A673 (cell line): ENCODE results near the gene SYNE1. TPM values are rescaled to one million over a fixed set of nuclear protein-coding genes. Genes with fewer than 3 reads are reported as not detected.

ENCODE experiments used
- BruUV-seq: library from RNA; stranded (reverse); fragments of 400-500 nt; replicated peaks from 2 replicates; lab custom pipeline; 2021; lab: Mats Ljungman, UMichigan
- CTCF ChIA-PET: fragments of 300-600 bp; sonication (Branson Sonifier 250); formaldehyde crosslinking; loops from one replicate; lab custom pipeline; 2022; ENCODE audit warnings: antibody characterized with exemption; lab: Charles Lee
- POLR2A ChIA-PET: fragments of 300-600 bp; sonication (Branson Sonifier 250); formaldehyde crosslinking; loops from one replicate; lab custom pipeline; 2022; ENCODE audit warnings: antibody characterized with exemption; ENCODE audit not compliant: low non-redundant PET; lab: Charles Lee
- DNase-seq: peaks from one replicate; pipeline ENCODE4 v3.0.0-alpha.2; 2015; ENCODE audit warnings: low spot score
- H3K27ac ChIP-seq: fragments of 200-600 bp; sonication (generic); 2 replicates; pipeline ENCODE4 v1.5.1; 2016; ENCODE audit warnings: mixed run types, low read depth, mild to moderate bottlenecking, mixed read lengths, antibody characterized with exemption, low read length; ENCODE audit not compliant: poor library complexity, severe bottlenecking
- H3K27me3 ChIP-seq: fragments of 200-600 bp; sonication (generic); replicated peaks from 2 replicates; pipeline ENCODE4 v1.6.1; 2017; ENCODE audit warnings: mixed run types, low read depth, mild to moderate bottlenecking, mixed read lengths, antibody characterized with exemption, low read length; ENCODE audit not compliant: insufficient read depth, poor library complexity
- H3K36me3 ChIP-seq: fragments of 200-600 bp; sonication (generic); 2 replicates; pipeline ENCODE4 v1.6.1; 2016; ENCODE audit warnings: mixed run types, mild to moderate bottlenecking, mixed read lengths, antibody characterized with exemption, low read length; ENCODE audit not compliant: insufficient read depth, poor library complexity, severe bottlenecking
- H3K4me1 ChIP-seq: fragments of 200-600 bp; sonication (generic); 2 replicates; pipeline ENCODE4 v1.6.1; 2017; ENCODE audit warnings: mixed run types, mild to moderate bottlenecking, mixed read lengths, antibody characterized with exemption, low read length; ENCODE audit not compliant: insufficient read depth, poor library complexity, severe bottlenecking
- H3K4me3 ChIP-seq: fragments of 200-600 bp; sonication (generic); 2 replicates; pipeline ENCODE4 v1.5.1; 2016; ENCODE audit warnings: low read depth, mixed run types, mild to moderate bottlenecking, mixed read lengths, low read length; ENCODE audit not compliant: poor library complexity, severe bottlenecking
- H3K9me3 ChIP-seq: fragments of 200-600 bp; sonication (generic); 2 replicates; pipeline ENCODE4 v1.6.1; 2016; ENCODE audit warnings: mixed run types, low read depth, mild to moderate bottlenecking, mixed read lengths, antibody characterized with exemption, low read length; ENCODE audit not compliant: poor library complexity, severe bottlenecking
- EZH2 ChIP-seq: fragments of 200-600 bp; sonication (generic); IDR thresholded peaks from 2 replicates; pipeline ENCODE4 v1.6.1; 2017; ENCODE audit warnings: borderline replicate concordance, low read depth, mild to moderate bottlenecking, mixed read lengths, antibody characterized with exemption, low read length; ENCODE audit not compliant: poor library complexity, severe bottlenecking
- intact Hi-C: fragments of 100-400 bp; cut with micrococcal nuclease; formaldehyde crosslinking; loops from one replicate; pipeline ENCODE4 v1.10.0; 2022; ENCODE audit not compliant: unreplicated experiment
- total RNA-seq: library from RNA; stranded (reverse); gene quantifications from 2 replicates; pipeline ENCODE4 v1.2.3, GENCODE V29; 2021
- TF ChIP-seq, protein P1 (sequence below): fragments of 300-800, 200-600 bp; sonication (generic); conservative IDR thresholded peaks from 2 replicates; pipeline ENCODE4 v1.5.1; 2017; ENCODE audit warnings: low read depth, mild to moderate bottlenecking, antibody characterized with exemption, low read length, moderate library complexity, mixed read lengths

SYNE1 gene
- total RNA-seq, 1 experiment from 2014 or later: 12.1 TPM

DNA sequence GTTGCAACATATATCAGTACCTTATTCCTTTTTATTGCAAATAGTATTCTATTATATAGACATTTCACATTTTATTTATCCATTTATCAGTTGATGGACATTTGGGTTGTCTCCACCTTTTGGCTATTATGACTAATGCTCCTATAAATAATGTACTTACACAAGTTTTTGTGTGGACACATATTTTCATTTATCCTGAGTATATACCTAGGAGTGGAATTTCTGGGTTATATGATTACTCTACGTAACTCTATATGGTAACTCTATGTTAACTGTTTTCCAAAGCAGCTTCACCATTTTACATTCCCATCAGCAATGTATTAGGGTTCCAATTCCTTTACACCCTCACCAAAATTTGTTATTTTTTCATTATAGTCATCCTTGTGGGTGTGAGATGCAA, 424.7 kb downstream of the SYNE1 start:
- Histone ChIP-seq H3K9me3 (no peaks in the 10 kb centered on the region), H3K4me1 (no peaks in the 10 kb centered on the region), H3K36me3 (no peaks in the 10 kb centered on the region), H3K4me3 (no peak overlapping the region), H3K27me3 (no peaks in the 10 kb centered on the region), H3K27ac (no peak overlapping the region)
- TF ChIP-seq, protein P1, sequence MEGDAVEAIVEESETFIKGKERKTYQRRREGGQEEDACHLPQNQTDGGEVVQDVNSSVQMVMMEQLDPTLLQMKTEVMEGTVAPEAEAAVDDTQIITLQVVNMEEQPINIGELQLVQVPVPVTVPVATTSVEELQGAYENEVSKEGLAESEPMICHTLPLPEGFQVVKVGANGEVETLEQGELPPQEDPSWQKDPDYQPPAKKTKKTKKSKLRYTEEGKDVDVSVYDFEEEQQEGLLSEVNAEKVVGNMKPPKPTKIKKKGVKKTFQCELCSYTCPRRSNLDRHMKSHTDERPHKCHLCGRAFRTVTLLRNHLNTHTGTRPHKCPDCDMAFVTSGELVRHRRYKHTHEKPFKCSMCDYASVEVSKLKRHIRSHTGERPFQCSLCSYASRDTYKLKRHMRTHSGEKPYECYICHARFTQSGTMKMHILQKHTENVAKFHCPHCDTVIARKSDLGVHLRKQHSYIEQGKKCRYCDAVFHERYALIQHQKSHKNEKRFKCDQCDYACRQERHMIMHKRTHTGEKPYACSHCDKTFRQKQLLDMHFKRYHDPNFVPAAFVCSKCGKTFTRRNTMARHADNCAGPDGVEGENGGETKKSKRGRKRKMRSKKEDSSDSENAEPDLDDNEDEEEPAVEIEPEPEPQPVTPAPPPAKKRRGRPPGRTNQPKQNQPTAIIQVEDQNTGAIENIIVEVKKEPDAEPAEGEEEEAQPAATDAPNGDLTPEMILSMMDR: no peak
- no peak for TF ChIP-seq EZH2
- CTCF ChIA-PET: no interaction called here
- no TSS peak for BruUV-seq
- intact Hi-C loops: no loop called here
- DNase-seq: no peak
- POLR2A ChIA-PET: no interaction called here

DNA sequence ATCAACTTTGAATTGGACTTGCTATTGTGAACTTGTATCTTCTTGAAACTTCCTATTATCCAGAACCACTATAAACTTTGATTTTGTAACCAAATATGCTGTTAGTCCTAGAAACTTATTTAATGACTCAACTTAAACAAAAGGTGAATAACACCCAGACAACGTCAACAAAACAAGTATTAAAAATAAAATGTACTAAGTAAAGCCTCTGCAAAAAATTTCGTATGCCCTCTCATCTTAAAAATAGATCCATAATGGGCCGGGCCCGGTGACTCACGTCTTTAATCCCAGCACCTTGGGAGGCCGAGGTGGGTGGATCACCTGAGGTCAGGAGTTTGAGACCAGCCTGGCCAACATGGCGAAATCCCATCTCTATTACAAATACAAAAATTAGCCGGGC, 428.0 kb downstream of the SYNE1 start:
- H3K36me3 ChIP-seq: no peaks in the 10 kb centered on the region
- no peaks in the 10 kb centered on the region for H3K9me3 ChIP-seq
- BruUV-seq: no TSS peak
- H3K4me1 ChIP-seq: no peaks in the 10 kb centered on the region
- H3K4me3 ChIP-seq: no peak overlapping the region
- no peak overlapping the region for H3K27ac ChIP-seq
- CTCF ChIA-PET: no interaction called here
- no peaks in the 10 kb centered on the region for H3K27me3 ChIP-seq
- POLR2A ChIA-PET: no interaction called here
- intact Hi-C loops: no loop called here
- TF ChIP-seq EZH2: no peak
- TF ChIP-seq, protein P1: no peak
- no peak for DNase-seq

- Histone ChIP-seq H3K4me1 (no peaks in the 10 kb centered on the region), H3K27me3 (no peaks in the 10 kb centered on the region), H3K27ac (no peak overlapping the region), H3K36me3 (no peaks in the 10 kb centered on the region), H3K4me3 (no peak overlapping the region), H3K9me3 (no peaks in the 10 kb centered on the region)
- TF ChIP-seq, protein P1: no peak
- TF ChIP-seq EZH2: no peak
- ChIA-PET CTCF (no interaction called here), POLR2A (no interaction called here)
- no TSS peak for BruUV-seq
- intact Hi-C loops: no loop called here
- DNase-seq: no peak
These were observed 429.0 kb downstream of the SYNE1 start for GRCh38 chr6:152207915-152208714.
